Memory B cell (primary cell): ENCODE measurements around the gene SIDT2.
"Not testable (repeated sequence)": the region's sequence is repeated elsewhere in the genome, so short reads cannot be mapped to it uniquely, and the experiment has no call there.

Experiments used
- ATAC-seq: fragments of 150-1000 bp; cut with Tn5 transposase; 2 replicates; pipeline ENCODE4 v1.10.0; 2021; ENCODE audit warnings: low read depth, mild to moderate bottlenecking, moderate library complexity
- DNase-seq, 2 donors: peaks; one replicate each; pipeline ENCODE4 v3.0.0; 2022; ENCODE audit warnings: low spot score in 2 of 2
- H3K27ac Mint-ChIP-seq: one replicate; pipeline ENCODE4 v1.8.0; 2022; ENCODE audit warnings: mild to moderate bottlenecking, moderate library complexity, mixed read lengths
- H3K27me3 Mint-ChIP-seq: one replicate; pipeline ENCODE4 v1.8.0; 2022; ENCODE audit warnings: mixed read lengths
- H3K36me3 Mint-ChIP-seq: one replicate; pipeline ENCODE4 v1.8.0; 2022; ENCODE audit warnings: mild to moderate bottlenecking, mixed read lengths
- H3K4me1 Mint-ChIP-seq: one replicate; pipeline ENCODE4 v1.8.0; 2022; ENCODE audit warnings: mixed read lengths
- H3K4me3 Mint-ChIP-seq: one replicate; pipeline ENCODE4 v1.8.0; 2022; ENCODE audit warnings: mild to moderate bottlenecking, moderate library complexity, mixed read lengths
- H3K9me3 Mint-ChIP-seq: one replicate; pipeline ENCODE4 v1.8.0; 2022; ENCODE audit warnings: mixed read lengths

The SIDT2 gene

GRCh38 chr11:117179048-117179999, 781 bp downstream of the SIDT2 start:
- Mint-ChIP-seq H3K4me1 (peaks cover 26% of the 10 kb centered on the region), H3K27ac (peak overlapping the region; percentile 93), H3K4me3 (peak overlapping the region; percentile 96), H3K27me3 (no peaks in the 10 kb centered on the region), H3K9me3 (no peaks in the 10 kb centered on the region), H3K36me3 (peaks cover 8% of the 10 kb centered on the region)
- ATAC-seq = peak; percentile 50
- DNase-seq = peak in 1 of 2 donors; percentile 34

- DNase-seq = no peak
- no peak for ATAC-seq
- peak overlapping the region; percentile 93 for H3K27ac Mint-ChIP-seq
- no peaks in the 10 kb centered on the region for H3K27me3 Mint-ChIP-seq
- H3K4me1 Mint-ChIP-seq = peaks cover 26% of the 10 kb centered on the region
- peak overlapping the region; percentile 96 for H3K4me3 Mint-ChIP-seq
- H3K9me3 Mint-ChIP-seq = no peaks in the 10 kb centered on the region
- H3K36me3 Mint-ChIP-seq = peaks cover 8% of the 10 kb centered on the region
Measured at GRCh38 chr11:117180020-117180419, 1.5 kb downstream of the SIDT2 start.

- peaks cover 31% of the 10 kb centered on the region for H3K4me1 Mint-ChIP-seq
- DNase-seq (peak; percentile 67 to 69), ATAC-seq (peak; percentile 57)
- peak overlapping the region; percentile 67 for H3K4me3 Mint-ChIP-seq
- H3K27me3 Mint-ChIP-seq = no peaks in the 10 kb centered on the region
- peaks cover 10% of the 10 kb centered on the region for H3K36me3 Mint-ChIP-seq
- no peaks in the 10 kb centered on the region for H3K9me3 Mint-ChIP-seq
- peak overlapping the region; percentile 93 for H3K27ac Mint-ChIP-seq
Measured at GRCh38 chr11:117180661-117181585, 2.4 kb downstream of the SIDT2 start.

GRCh38 chr11:117181586-117182550, 3.3 kb downstream of the SIDT2 start:
- Mint-ChIP-seq H3K27me3 (no peaks in the 10 kb centered on the region), H3K36me3 (peaks cover 14% of the 10 kb centered on the region), H3K4me3 (no peak overlapping the region), H3K27ac (no peak overlapping the region), H3K4me1 (peaks cover 39% of the 10 kb centered on the region), H3K9me3 (no peaks in the 10 kb centered on the region)
- no peak for DNase-seq
- ATAC-seq = no peak

GRCh38 chr11:117182551-117182935, 4.0 kb downstream of the SIDT2 start:
- no peak for ATAC-seq
- Mint-ChIP-seq H3K4me3 (no peak overlapping the region), H3K27ac (no peak overlapping the region)

GRCh38 chr11:117183178-117183577, 4.6 kb downstream of the SIDT2 start:
- ATAC-seq, H3K9me3 Mint-ChIP-seq, H3K27me3 Mint-ChIP-seq, H3K27ac Mint-ChIP-seq, DNase-seq, H3K4me3 Mint-ChIP-seq: not testable (repeated sequence)
- Mint-ChIP-seq H3K4me1 (peaks cover 48% of the 10 kb centered on the region), H3K36me3 (peaks cover 19% of the 10 kb centered on the region)

More at GRCh38 chr11:117182551-117182935, 4.0 kb downstream of the SIDT2 start:
- no peaks in the 10 kb centered on the region for H3K27me3 Mint-ChIP-seq
- H3K4me1 Mint-ChIP-seq = peaks cover 45% of the 10 kb centered on the region
- H3K9me3 Mint-ChIP-seq = no peaks in the 10 kb centered on the region
- H3K36me3 Mint-ChIP-seq = peaks cover 19% of the 10 kb centered on the region
- no peak for DNase-seq

- ATAC-seq (no peak), DNase-seq (no peak)
- peaks cover 55% of the 10 kb centered on the region for H3K4me1 Mint-ChIP-seq
- H3K4me3 Mint-ChIP-seq = no peak overlapping the region
- H3K27ac Mint-ChIP-seq = no peak overlapping the region
- H3K36me3 Mint-ChIP-seq = peaks cover 19% of the 10 kb centered on the region
- H3K9me3 Mint-ChIP-seq = no peaks in the 10 kb centered on the region
- no peaks in the 10 kb centered on the region for H3K27me3 Mint-ChIP-seq
Measured at GRCh38 chr11:117183724-117184349, 5.3 kb downstream of the SIDT2 start.

- Mint-ChIP-seq H3K27ac (peak overlapping the region; percentile 98), H3K27me3 (no peaks in the 10 kb centered on the region), H3K9me3 (no peaks in the 10 kb centered on the region), H3K4me3 (peak overlapping the region; percentile 80), H3K36me3 (peaks cover 27% of the 10 kb centered on the region), H3K4me1 (peaks cover 56% of the 10 kb centered on the region)
- DNase-seq (no peak), ATAC-seq (peak; percentile 33)
Measured at GRCh38 chr11:117185736-117186430, 7.3 kb downstream of the SIDT2 start.

GRCh38 chr11:117186431-117186761, 7.9 kb downstream of the SIDT2 start:
- Mint-ChIP-seq H3K27ac (peak overlapping the region; percentile 98), H3K4me3 (peak overlapping the region; percentile 80), H3K36me3 (peaks cover 27% of the 10 kb centered on the region), H3K27me3 (no peaks in the 10 kb centered on the region), H3K9me3 (no peaks in the 10 kb centered on the region), H3K4me1 (peaks cover 52% of the 10 kb centered on the region)
- no peak for ATAC-seq
- no peak for DNase-seq

GRCh38 chr11:117187007-117187406, 8.5 kb downstream of the SIDT2 start:
- H3K36me3 Mint-ChIP-seq = peaks cover 30% of the 10 kb centered on the region
- H3K27ac Mint-ChIP-seq = peak overlapping the region; percentile 98
- no peaks in the 10 kb centered on the region for H3K27me3 Mint-ChIP-seq
- DNase-seq (no peak), ATAC-seq (no peak)
- no peaks in the 10 kb centered on the region for H3K9me3 Mint-ChIP-seq
- peak overlapping the region; percentile 67 for H3K4me3 Mint-ChIP-seq
- peaks cover 52% of the 10 kb centered on the region for H3K4me1 Mint-ChIP-seq

GRCh38 chr11:117187428-117187798, 8.9 kb downstream of the SIDT2 start:
- DNase-seq (no peak), ATAC-seq (no peak)
- Mint-ChIP-seq H3K27ac (peak overlapping the region; percentile 98), H3K36me3 (peaks cover 32% of the 10 kb centered on the region), H3K4me1 (peaks cover 52% of the 10 kb centered on the region), H3K9me3 (no peaks in the 10 kb centered on the region), H3K4me3 (peak overlapping the region; percentile 67), H3K27me3 (no peaks in the 10 kb centered on the region)

- DNase-seq (no peak), ATAC-seq (no peak)
- H3K4me3 Mint-ChIP-seq = peak overlapping the region; percentile 67
- peaks cover 52% of the 10 kb centered on the region for H3K4me1 Mint-ChIP-seq
- H3K27me3 Mint-ChIP-seq = no peaks in the 10 kb centered on the region
- H3K27ac Mint-ChIP-seq = peak overlapping the region; percentile 98
- H3K9me3 Mint-ChIP-seq = no peaks in the 10 kb centered on the region
- H3K36me3 Mint-ChIP-seq = peaks cover 28% of the 10 kb centered on the region
Measured at GRCh38 chr11:117187799-117188481, 9.4 kb downstream of the SIDT2 start.
